SH-SY5Y (cell line): ENCODE results near the gene ADARB2.

Experiments
- GATA2 ChIP-seq: IDR thresholded peaks from 2 replicates; pipeline ENCODE4 v1.6.1; 2011; ENCODE audit warnings: mild to moderate bottlenecking, low read depth, low read length
- GATA3 ChIP-seq: IDR thresholded peaks from 2 replicates; pipeline ENCODE4 v1.6.1; 2011; ENCODE audit warnings: low read depth, mild to moderate bottlenecking, low read length, moderate library complexity

GRCh38 chr10:1462994-1463633, 274.2 kb downstream of the ADARB2 start:
- TF ChIP-seq GATA2 (no peak), GATA3 (no peak)
